ENCODE data around the gene GSC2. TPM values are rescaled to one million over a fixed set of nuclear protein-coding genes. Genes with fewer than 3 reads are reported as not detected.
A peak's percentile ranks its signal among the peaks of the same experiment; 100 is the strongest.

GSC2 gene
- total and polyA plus RNA-seq, 9 of the 15 experiments (the other 6 are each of a cell fraction or from before 2014, with no cell fraction given) = not detected

GRCh38 chr22:19178657-19179496, 28.8 kb upstream of the GSC2 start, which contains the start of gene SLC25A1 (continued):
- TF ChIP-seq FUS (optimal IDR thresholded peaks at IDR 0.05; ENCODE audit: low read depth, low read length) (no peak), ZBTB2 (IDR thresholded peaks at IDR 0.05) (no peak), MNT (conservative IDR thresholded peaks at IDR 0.05) (no peak), TAF15 (IDR thresholded peaks at IDR 0.05; ENCODE audit: low read depth, low read length) (no peak), ZNF408 (CRISPR knock-in tag; IDR thresholded peaks at IDR 0.05; ENCODE audit: low read depth) (no peak), RFX5 (IDR thresholded peaks at IDR 0.05; ENCODE audit: low read depth, low read length) (no peak; the same call in 1 of the 2 replicates), BCOR (IDR thresholded peaks at IDR 0.05) (no peak), IRF1 (CRISPR knock-in tag; IDR thresholded peaks at IDR 0.05; ENCODE audit: borderline replicate concordance) (no peak), TRIM28 (IDR thresholded peaks at IDR 0.05) (no peak), ARID2 (IDR thresholded peaks at IDR 0.05) (no peak), ETS2 (tag; IDR thresholded peaks at IDR 0.05; ENCODE audit: borderline replicate concordance, poor library complexity, severe bottlenecking) (no peak), ARNT (IDR thresholded peaks at IDR 0.05) (no peak), ZNF655 (CRISPR knock-in tag; IDR thresholded peaks at IDR 0.05) (no peak), SNAPC5 (CRISPR knock-in tag; IDR thresholded peaks at IDR 0.05) (no peak), PHF20 (IDR thresholded peaks at IDR 0.05; ENCODE audit: partially characterized antibody) (no peak), TAL1 (IDR thresholded peaks at IDR 0.05) (no peak), NR3C1 (CRISPR knock-in tag; IDR thresholded peaks at IDR 0.05) (no peak), ARHGAP35 (IDR thresholded peaks at IDR 0.05; ENCODE audit: partially characterized antibody) (no peak), NFIX (CRISPR knock-in tag; IDR thresholded peaks at IDR 0.05; ENCODE audit: low read depth) (no peak), CHD4 (IDR thresholded peaks at IDR 0.05; ENCODE audit: insufficient read depth, insufficient replicate concordance, low read depth, low read length, poor library complexity, severe bottlenecking) (peak; percentile 85), BRCA1 (IDR thresholded peaks at IDR 0.05) (no peak), BRCA1 (CRISPR knock-in tag; IDR thresholded peaks at IDR 0.05) (no peak), MTA2 (IDR thresholded peaks at IDR 0.05; ENCODE audit: low read depth) (no peak), CCAR2 (IDR thresholded peaks at IDR 0.05; ENCODE audit: low read depth, low read length) (no peak), CBX3 (IDR thresholded peaks at IDR 0.05; ENCODE audit: borderline replicate concordance in 1 of 2, low read length in 2 of 2) (no peak), COPS2 (conservative IDR thresholded peaks at IDR 0.05) (no peak)

All from K562 (cell line).